HepG2 (cell line): Measurements from ENCODE around the gene CYSTM1. TPM values are rescaled to one million over a fixed set of nuclear protein-coding genes. Genes with fewer than 3 reads are reported as not detected.

Experiments
- BRD4 ChIP-seq: sonication (generic); formaldehyde crosslinking; IDR thresholded peaks from 2 replicates; pipeline ENCODE4 v1.4.0; 2020; ENCODE audit warnings: missing genetic modification reagents
- HNRNPH1 ChIP-seq: fragments of 200-400 bp; formaldehyde crosslinking; optimal IDR thresholded peaks from 2 replicates; pipeline ENCODE3; 2017; ENCODE audit warnings: mild to moderate bottlenecking, low read depth, low read length
- NFE2L1 ChIP-seq: sonication (generic); formaldehyde crosslinking; IDR thresholded peaks from 2 replicates; pipeline ENCODE4 v1.4.0; 2020; ENCODE audit warnings: missing genetic modification reagents, mild to moderate bottlenecking, borderline replicate concordance
- NR2C2 ChIP-seq: sonication (generic); formaldehyde crosslinking; IDR thresholded peaks from 2 replicates; pipeline ENCODE4 v1.4.0; 2020; ENCODE audit warnings: missing genetic modification reagents, mild to moderate bottlenecking, moderate library complexity, borderline replicate concordance
- PHF8 ChIP-seq: sonication (generic); formaldehyde crosslinking; IDR thresholded peaks from 2 replicates; pipeline ENCODE4 v1.5.0; 2020; ENCODE audit warnings: missing genetic modification reagents
- PITX1 ChIP-seq: sonication (generic); formaldehyde crosslinking; IDR thresholded peaks from 2 replicates; pipeline ENCODE4 v1.5.1; 2020; ENCODE audit warnings: mild to moderate bottlenecking, missing genetic modification reagents
- POLR2AphosphoS5 ChIP-seq: IDR thresholded peaks from 2 replicates; pipeline ENCODE4 v1.6.1; 2012; ENCODE audit warnings: low read depth, low read length
- RAD21 ChIP-seq: fragments of 450-650 bp; formaldehyde crosslinking; IDR thresholded peaks from 2 replicates; pipeline ENCODE4 v1.5.0; 2020; ENCODE audit warnings: mild to moderate bottlenecking
- STAG1 ChIP-seq: sonication (generic); formaldehyde crosslinking; IDR thresholded peaks from 2 replicates; pipeline ENCODE4 v1.4.0; 2020; ENCODE audit warnings: missing genetic modification reagents
- ZNF619 ChIP-seq: sonication (generic); formaldehyde crosslinking; IDR thresholded peaks from 2 replicates; pipeline ENCODE4 v1.4.0; 2020; ENCODE audit warnings: mild to moderate bottlenecking, missing genetic modification reagents
- ZNF776 ChIP-seq: sonication (generic); formaldehyde crosslinking; IDR thresholded peaks from 2 replicates; pipeline ENCODE4 v1.4.0; 2020; ENCODE audit warnings: mild to moderate bottlenecking, missing genetic modification reagents
- polyA plus RNA-seq, 8 experiments: library from polyadenylated mRNA; depleted of rRNA in 3 of 8; stranded (reverse) in 7 of 8; unstranded in 1 of 8; fragments of >200 nt; fragmentation: Illumina TruSeq in 4 of 8; extraction: Trizol in 4 of 8; gene quantifications; 2 replicates each; pipeline versions ENCODE4 v1.2.1 to v1.2.3, GENCODE V29; 2011 to 2016; ENCODE audit warnings: low read depth in 4 of 8, missing spikeins in 1 of 8, mixed read lengths in 1 of 8; ENCODE audit not compliant: insufficient read depth in 1 of 8
- total RNA-seq, 5 experiments: library from RNA; depleted of rRNA; stranded (reverse); fragments of >200 nt; fragmentation: Illumina TruSeq; extraction: Trizol; gene quantifications; 2 replicates each; pipeline ENCODE4 v1.2.3, GENCODE V29; 2016; ENCODE audit warnings: low read depth in 1 of 5
- TF ChIP-seq, protein P1 (sequence below): IDR thresholded peaks from 2 replicates; pipeline ENCODE4 v1.6.1; 2012; ENCODE audit warnings: inconsistent platforms
- TF ChIP-seq, protein P2 (sequence below): sonication (generic); formaldehyde crosslinking; IDR thresholded peaks from 2 replicates; pipeline ENCODE4 v1.4.0; 2020; ENCODE audit warnings: missing genetic modification reagents
- TF ChIP-seq, protein P3 (sequence below): sonication (generic); formaldehyde crosslinking; IDR thresholded peaks from 2 replicates; pipeline ENCODE4 v1.4.0; 2020; ENCODE audit warnings: missing genetic modification reagents
- TF ChIP-seq, protein P4 (sequence below): sonication (generic); formaldehyde crosslinking; IDR thresholded peaks from 2 replicates; pipeline ENCODE4 v1.4.0; 2020; ENCODE audit warnings: missing genetic modification reagents
- TF ChIP-seq, protein P5 (sequence below): sonication (generic); formaldehyde crosslinking; IDR thresholded peaks from 2 replicates; pipeline ENCODE4 v1.4.0; 2020; ENCODE audit warnings: missing genetic modification reagents
- TF ChIP-seq, protein P6 (sequence below): sonication (generic); formaldehyde crosslinking; IDR thresholded peaks from 2 replicates; pipeline ENCODE4 v1.9.0; 2021; ENCODE audit warnings: missing genetic modification reagents, borderline replicate concordance

CYSTM1 gene
- total and polyA plus RNA-seq, 2 of the 13 experiments (the other 11 are each of a cell fraction or from before 2014, with no cell fraction given) = 40.0 to 73.4 TPM

DNA sequence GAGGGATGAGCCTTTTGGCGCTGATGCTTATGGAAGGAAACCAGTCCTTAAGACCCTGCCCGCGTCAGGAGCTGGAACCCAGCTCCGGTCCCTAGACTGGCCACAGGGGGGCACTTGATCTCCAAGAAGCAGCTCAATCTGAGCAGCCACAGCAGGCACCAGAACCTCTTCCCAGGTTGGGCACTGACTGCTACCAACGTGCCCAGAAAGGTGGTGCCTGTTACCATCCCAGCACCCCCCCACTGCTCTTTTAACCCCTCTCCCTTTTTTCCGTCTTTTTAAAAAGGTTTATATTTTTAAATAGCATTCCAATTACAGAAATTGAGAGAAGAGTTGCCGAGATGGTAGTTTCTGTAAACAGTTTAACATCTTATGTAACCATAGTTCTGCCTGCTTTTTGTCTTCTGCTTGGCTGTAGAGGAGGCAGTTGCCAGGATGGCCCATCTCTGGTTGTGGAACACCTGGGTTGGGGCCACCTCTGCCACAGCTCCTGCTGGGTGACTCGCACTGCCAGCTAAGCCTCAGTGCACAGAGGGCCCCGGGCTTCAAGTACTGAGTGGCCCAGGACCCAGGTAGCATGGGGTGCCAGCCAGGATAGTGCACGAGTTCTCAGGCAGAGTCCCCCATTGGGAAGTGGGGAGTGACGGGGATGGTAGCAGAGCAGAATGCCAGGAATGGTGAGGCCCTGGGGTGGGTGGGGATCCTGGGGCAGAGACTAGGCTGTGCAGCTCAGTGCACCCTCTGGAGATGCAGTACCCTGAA is 65.1 kb downstream of the CYSTM1 start (continued):
- no peak for TF ChIP-seq BRD4 (CRISPR knock-in tag)
- TF ChIP-seq, protein P1, sequence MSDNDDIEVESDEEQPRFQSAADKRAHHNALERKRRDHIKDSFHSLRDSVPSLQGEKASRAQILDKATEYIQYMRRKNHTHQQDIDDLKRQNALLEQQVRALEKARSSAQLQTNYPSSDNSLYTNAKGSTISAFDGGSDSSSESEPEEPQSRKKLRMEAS = no peak
- TF ChIP-seq PITX1 (CRISPR knock-in tag) = no peak
- TF ChIP-seq HNRNPH1 = no peak
- no peak for TF ChIP-seq NR2C2 (CRISPR knock-in tag)
- peak; percentile 53; the same call in 1 of the 2 replicates for TF ChIP-seq RAD21 (CRISPR knock-in tag)
- TF ChIP-seq, protein P2, sequence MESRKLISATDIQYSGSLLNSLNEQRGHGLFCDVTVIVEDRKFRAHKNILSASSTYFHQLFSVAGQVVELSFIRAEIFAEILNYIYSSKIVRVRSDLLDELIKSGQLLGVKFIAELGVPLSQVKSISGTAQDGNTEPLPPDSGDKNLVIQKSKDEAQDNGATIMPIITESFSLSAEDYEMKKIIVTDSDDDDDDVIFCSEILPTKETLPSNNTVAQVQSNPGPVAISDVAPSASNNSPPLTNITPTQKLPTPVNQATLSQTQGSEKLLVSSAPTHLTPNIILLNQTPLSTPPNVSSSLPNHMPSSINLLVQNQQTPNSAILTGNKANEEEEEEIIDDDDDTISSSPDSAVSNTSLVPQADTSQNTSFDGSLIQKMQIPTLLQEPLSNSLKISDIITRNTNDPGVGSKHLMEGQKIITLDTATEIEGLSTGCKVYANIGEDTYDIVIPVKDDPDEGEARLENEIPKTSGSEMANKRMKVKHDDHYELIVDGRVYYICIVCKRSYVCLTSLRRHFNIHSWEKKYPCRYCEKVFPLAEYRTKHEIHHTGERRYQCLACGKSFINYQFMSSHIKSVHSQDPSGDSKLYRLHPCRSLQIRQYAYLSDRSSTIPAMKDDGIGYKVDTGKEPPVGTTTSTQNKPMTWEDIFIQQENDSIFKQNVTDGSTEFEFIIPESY (CRISPR knock-in tag) = peak; percentile 69
- TF ChIP-seq, protein P3, sequence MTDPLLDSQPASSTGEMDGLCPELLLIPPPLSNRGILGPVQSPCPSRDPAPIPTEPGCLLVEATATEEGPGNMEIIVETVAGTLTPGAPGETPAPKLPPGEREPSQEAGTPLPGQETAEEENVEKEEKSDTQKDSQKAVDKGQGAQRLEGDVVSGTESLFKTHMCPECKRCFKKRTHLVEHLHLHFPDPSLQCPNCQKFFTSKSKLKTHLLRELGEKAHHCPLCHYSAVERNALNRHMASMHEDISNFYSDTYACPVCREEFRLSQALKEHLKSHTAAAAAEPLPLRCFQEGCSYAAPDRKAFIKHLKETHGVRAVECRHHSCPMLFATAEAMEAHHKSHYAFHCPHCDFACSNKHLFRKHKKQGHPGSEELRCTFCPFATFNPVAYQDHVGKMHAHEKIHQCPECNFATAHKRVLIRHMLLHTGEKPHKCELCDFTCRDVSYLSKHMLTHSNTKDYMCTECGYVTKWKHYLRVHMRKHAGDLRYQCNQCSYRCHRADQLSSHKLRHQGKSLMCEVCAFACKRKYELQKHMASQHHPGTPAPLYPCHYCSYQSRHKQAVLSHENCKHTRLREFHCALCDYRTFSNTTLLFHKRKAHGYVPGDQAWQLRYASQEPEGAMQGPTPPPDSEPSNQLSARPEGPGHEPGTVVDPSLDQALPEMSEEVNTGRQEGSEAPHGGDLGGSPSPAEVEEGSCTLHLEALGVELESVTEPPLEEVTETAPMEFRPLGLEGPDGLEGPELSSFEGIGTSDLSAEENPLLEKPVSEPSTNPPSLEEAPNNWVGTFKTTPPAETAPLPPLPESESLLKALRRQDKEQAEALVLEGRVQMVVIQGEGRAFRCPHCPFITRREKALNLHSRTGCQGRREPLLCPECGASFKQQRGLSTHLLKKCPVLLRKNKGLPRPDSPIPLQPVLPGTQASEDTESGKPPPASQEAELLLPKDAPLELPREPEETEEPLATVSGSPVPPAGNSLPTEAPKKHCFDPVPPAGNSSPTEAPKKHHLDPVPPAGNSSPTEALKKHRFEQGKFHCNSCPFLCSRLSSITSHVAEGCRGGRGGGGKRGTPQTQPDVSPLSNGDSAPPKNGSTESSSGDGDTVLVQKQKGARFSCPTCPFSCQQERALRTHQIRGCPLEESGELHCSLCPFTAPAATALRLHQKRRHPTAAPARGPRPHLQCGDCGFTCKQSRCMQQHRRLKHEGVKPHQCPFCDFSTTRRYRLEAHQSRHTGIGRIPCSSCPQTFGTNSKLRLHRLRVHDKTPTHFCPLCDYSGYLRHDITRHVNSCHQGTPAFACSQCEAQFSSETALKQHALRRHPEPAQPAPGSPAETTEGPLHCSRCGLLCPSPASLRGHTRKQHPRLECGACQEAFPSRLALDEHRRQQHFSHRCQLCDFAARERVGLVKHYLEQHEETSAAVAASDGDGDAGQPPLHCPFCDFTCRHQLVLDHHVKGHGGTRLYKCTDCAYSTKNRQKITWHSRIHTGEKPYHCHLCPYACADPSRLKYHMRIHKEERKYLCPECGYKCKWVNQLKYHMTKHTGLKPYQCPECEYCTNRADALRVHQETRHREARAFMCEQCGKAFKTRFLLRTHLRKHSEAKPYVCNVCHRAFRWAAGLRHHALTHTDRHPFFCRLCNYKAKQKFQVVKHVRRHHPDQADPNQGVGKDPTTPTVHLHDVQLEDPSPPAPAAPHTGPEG (CRISPR knock-in tag) = peak; percentile 30; the same call in 1 of the 2 replicates
- TF ChIP-seq NFE2L1 (CRISPR knock-in tag) = no peak
- TF ChIP-seq ZNF776 (CRISPR knock-in tag) = no peak
- no peak for TF ChIP-seq PHF8 (CRISPR knock-in tag)
- TF ChIP-seq, protein P4, sequence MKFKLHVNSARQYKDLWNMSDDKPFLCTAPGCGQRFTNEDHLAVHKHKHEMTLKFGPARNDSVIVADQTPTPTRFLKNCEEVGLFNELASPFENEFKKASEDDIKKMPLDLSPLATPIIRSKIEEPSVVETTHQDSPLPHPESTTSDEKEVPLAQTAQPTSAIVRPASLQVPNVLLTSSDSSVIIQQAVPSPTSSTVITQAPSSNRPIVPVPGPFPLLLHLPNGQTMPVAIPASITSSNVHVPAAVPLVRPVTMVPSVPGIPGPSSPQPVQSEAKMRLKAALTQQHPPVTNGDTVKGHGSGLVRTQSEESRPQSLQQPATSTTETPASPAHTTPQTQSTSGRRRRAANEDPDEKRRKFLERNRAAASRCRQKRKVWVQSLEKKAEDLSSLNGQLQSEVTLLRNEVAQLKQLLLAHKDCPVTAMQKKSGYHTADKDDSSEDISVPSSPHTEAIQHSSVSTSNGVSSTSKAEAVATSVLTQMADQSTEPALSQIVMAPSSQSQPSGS = 0 out of 2 replicates have a peak, but pooled peaks have one; percentile 11
- TF ChIP-seq POLR2AphosphoS5 = no peak
- TF ChIP-seq, protein P5, sequence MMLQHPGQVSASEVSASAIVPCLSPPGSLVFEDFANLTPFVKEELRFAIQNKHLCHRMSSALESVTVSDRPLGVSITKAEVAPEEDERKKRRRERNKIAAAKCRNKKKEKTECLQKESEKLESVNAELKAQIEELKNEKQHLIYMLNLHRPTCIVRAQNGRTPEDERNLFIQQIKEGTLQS (CRISPR knock-in tag) = no peak
- no peak for TF ChIP-seq ZNF619 (CRISPR knock-in tag)
- TF ChIP-seq, protein P6, sequence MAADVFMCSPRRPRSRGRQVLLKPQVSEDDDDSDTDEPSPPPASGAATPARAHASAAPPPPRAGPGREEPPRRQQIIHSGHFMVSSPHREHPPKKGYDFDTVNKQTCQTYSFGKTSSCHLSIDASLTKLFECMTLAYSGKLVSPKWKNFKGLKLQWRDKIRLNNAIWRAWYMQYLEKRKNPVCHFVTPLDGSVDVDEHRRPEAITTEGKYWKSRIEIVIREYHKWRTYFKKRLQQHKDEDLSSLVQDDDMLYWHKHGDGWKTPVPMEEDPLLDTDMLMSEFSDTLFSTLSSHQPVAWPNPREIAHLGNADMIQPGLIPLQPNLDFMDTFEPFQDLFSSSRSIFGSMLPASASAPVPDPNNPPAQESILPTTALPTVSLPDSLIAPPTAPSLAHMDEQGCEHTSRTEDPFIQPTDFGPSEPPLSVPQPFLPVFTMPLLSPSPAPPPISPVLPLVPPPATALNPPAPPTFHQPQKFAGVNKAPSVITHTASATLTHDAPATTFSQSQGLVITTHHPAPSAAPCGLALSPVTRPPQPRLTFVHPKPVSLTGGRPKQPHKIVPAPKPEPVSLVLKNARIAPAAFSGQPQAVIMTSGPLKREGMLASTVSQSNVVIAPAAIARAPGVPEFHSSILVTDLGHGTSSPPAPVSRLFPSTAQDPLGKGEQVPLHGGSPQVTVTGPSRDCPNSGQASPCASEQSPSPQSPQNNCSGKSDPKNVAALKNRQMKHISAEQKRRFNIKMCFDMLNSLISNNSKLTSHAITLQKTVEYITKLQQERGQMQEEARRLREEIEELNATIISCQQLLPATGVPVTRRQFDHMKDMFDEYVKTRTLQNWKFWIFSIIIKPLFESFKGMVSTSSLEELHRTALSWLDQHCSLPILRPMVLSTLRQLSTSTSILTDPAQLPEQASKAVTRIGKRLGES (CRISPR knock-in tag) = no peak
- peak; percentile 79 for TF ChIP-seq STAG1
